SK-N-DZ (cell line): ENCODE results near the gene KLHL28.

ENCODE experiments used
- DNase-seq: peaks from one replicate; pipeline ENCODE4 v3.0.0-alpha.2; 2015; ENCODE audit warnings: low spot score

KLHL28 gene

DNA sequence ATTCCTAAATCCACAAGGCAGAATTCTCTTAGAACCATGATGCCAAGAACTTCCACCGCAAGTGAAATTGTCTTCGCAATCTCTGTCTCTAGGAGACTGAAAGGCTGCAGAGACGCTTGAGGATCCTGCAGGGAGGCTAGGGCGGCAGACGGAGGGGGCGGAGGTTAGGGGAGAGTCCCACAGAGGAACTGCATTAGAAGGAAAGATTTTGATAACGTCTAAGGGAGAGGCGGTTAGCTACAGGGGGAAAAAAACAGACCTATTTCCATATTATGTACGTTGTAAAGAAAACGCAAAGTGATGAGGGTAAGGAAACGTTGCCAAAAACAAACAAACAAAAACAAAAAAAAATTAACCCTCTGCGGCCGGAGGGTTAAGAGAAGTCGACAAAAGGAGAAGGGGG is 595 bp downstream of the KLHL28 start:
- DNase-seq = peak; percentile 54

- DNase-seq = no peak
These were observed 1.1 kb downstream of the KLHL28 start for GRCh38 chr14:44960646-44961045.

DNA sequence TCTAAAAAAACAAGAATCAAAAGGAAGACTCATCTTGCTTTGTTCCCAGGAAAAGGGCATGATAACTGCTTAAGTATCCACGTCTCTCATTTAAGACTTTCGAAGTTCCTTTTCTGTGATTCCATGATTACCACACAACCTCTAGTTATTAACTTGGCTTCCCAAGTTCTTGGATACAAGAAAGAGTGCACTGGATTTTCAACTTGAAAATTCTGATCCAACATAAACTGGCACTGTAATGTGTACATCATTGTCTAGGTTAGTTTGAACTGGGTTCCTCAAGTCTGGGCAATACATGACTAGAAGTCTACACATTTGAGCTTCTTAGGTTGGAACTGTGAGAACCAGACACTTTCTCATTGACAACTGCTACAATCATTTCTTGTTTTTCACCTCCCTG is 1.6 kb downstream of the KLHL28 start:
- no peak for DNase-seq

GRCh38 chr14:44959538-44959937 is 2.2 kb downstream of the KLHL28 start:
- no peak for DNase-seq

DNA sequence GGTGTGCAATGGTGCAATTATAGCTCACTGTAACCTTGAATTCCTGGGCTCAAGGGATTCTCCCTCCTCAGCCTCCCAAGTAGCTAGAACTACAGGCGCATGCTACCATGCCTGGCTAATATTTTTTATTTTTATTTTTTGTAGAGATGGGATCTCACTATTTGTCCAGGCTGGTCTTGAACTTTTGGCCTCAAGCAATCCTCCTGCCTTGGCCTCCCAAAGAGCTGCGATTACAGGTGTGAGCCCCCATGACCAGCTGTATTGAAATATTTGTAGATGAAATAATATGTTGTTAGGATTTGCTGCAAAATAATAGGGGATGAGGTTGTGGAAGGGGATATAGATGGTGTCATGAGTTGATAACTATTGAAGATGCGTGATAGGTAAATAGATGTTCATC is 4.9 kb downstream of the KLHL28 start:
- no peak for DNase-seq

DNA sequence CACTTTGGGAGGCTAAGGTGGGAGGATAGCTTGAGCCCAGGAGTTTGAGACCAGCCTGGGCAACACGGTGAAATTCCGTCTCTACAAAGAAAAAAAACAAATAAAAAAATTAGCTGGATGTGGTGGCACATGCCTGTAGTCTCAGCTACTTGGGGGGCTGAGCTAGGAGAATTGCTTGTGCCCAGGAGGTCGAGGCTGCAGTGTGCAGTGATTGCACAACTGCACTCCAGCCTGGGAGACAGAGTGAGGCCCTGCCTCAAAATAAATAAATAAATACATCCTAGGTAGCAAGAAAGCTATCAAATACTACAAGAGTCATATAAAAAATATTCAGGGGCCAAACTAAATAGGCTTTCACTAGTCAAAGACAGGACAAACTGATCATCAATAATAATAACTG is 6.2 kb downstream of the KLHL28 start:
- no peak for DNase-seq

GRCh38 chr14:44954750-44955149 is 7.0 kb downstream of the KLHL28 start:
- no peak for DNase-seq

- no peak for DNase-seq
These were observed 9.2 kb downstream of the KLHL28 start for GRCh38 chr14:44952391-44953110.

- no peak for DNase-seq
These were observed 10.7 kb downstream of the KLHL28 start for GRCh38 chr14:44951051-44951450.

DNA sequence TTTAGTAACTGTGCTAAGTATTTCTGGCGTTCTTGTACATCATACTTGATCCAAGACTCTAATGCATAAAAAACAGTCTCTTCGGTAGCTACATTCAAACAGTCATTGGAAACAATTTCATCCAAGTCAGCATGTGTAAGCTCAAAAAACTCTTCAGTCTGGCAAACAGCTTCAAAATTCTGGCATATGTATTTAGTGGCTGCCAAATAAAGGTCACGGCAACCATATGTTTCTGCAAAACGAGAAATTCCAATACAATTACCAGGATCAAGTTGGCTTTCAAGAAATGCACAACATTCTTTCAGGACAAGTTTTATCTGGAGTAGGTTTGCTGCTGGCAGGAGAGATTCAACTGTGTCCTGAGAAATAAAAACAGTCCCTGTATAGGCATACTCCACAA is 16.5 kb downstream of the KLHL28 start:
- no peak for DNase-seq

DNA sequence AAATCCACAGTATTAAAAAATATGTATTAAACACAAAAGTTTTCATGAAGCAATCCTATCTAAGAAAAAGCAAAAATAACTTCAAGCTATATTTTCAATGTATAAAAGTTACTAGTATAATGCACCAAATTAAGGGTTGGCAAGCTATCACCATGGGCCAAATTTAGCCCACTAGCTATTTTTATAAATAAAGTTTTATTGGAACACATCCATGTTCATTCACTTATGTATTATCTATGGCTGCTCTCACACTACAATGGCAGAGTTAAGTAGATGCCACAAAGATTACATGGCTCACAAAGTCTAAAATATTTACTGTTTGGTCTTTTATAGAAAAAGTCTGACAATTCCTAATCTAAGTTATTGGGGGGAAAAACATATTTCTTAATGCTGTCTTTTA is 17.6 kb downstream of the KLHL28 start:
- no peak for DNase-seq

GRCh38 chr14:44942436-44942835 is 19.3 kb downstream of the KLHL28 start:
- no peak for DNase-seq

DNA sequence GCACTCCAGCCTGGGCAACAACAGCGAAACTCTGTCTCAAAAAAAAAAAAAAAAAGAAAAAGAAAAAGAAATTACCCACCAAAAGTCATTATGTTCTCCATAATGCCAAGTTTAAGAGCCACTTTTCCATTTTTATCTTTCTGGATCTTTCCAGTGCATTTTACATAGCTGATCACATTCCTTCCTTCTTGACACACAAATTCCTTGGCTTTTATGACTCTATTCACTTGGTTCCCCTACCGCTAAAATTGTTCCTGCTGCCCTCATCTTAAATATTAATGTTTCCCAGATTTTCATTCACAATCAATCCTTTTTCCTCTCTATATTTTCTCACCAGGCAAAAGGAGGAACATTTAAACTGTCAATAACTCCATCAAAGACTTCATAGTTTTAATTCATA is 20.2 kb downstream of the KLHL28 start:
- no peak for DNase-seq

GRCh38 chr14:44940944-44941343 is 20.8 kb downstream of the KLHL28 start:
- DNase-seq = no peak

GRCh38 chr14:44940211-44940610 is 21.5 kb downstream of the KLHL28 start:
- DNase-seq = no peak

GRCh38 chr14:44937547-44937946 is 24.2 kb downstream of the KLHL28 start:
- no peak for DNase-seq

DNA sequence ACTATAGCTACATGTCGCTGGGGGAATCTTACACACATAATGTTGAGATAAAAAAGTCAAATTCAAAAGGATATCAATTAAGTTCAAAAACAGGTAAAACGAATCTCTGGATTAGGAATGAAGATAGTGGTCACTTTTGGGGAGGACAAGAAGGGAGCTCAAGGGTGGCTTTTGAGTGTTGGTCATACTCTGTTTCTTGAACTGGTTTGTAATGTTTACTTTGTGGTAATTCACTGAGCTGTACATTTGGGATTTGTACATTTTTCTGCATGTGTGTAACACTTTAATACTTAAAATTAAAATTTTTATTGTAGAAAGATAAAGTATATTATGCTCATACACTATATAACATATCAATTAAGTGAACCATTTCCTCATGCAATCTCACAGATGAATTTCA is 26.6 kb downstream of the KLHL28 start:
- no peak for DNase-seq

GRCh38 chr14:44928793-44929192 is 33.0 kb downstream of the KLHL28 start:
- no peak for DNase-seq

DNA sequence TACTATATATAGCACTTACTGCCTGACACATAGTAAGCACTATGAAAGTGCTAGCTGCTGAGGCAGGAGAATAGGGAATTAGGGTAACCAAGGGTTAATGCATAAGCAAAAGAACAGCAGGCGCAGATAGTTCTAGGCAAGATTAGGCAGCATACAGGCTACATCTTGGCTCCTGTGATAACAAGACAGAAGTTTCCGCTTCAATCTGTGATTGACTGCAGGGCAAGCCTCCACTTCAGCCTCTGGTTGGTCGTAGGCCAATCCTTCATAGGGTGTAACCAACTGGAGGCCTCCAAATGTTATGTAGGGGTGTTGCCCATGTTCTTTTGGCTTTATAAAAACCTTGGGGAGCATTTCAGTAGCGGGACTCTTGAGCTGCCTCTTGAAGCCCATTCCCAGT is 46.9 kb downstream of the KLHL28 start:
- peak; percentile 56 for DNase-seq

GRCh38 chr14:44912041-44912869 is 49.5 kb downstream of the KLHL28 start:
- DNase-seq = no peak

DNA sequence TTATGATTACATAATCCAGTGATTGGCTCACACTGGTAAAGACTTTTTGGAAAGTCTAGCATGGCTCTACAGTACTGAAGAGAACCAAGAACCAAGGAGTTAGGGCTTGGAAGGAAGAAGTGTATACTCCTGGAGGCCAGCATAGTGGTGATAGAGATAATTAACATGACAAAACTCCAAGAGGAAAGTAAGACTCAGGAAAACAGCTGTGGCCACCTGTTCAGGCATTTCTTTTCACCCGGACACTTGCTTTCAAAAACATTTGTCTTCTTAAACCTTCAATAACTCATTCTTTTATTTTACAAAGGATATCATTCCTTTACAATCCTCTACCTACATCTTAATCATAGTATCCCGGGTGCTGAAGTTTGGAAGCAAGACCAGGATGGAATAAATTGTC is 50.9 kb downstream of the KLHL28 start:
- no peak for DNase-seq

DNA sequence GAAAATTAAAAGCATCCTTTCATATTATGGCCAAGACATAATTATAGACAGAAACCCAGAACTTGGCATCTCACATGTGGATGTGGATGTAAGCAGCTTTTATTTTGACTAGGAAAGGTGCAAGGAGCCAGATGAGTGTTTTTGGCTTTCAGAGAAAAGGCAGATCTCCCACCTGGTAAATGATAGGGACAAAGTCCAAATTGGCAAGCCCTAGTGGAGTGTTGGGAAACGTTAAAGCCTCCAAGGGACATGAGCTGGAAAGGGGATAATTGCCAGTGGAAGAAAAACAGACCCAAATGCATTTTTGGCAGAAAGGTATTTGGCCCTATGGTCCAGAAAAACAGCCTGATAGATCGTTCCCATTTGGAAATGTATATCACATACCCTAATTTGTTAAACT is 60.1 kb downstream of the KLHL28 start:
- no peak for DNase-seq

DNA sequence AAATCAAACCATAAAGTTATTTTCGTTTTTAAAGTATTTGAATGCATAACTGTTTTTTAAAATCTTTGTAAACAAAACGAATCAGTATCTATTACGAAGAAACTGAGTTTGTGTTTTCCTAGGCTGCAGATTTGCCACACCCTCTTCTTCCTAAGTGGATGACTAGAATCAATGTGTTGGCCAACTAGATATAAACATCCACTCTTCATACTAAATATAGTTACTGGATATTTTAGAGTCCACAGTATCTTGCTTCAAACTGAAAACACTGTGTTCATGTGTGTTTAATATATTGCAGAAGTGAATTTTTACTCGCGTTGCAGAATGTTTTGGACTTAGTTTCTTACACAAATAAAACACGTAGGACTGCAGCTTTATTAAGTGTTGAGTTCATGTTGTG is 63.2 kb downstream of the KLHL28 start:
- no peak for DNase-seq
